DMS53 treated with DMSO at 0.1 percent for 48 hours (cell line): ENCODE measurements around the gene NBPF15.
"Not testable (repeated sequence)": the region's sequence is repeated elsewhere in the genome, so short reads cannot be mapped to it uniquely, and the experiment has no call there.

Experiments
- DNase-seq: peaks from one replicate; lab custom pipeline; 2025; ENCODE audit not compliant: unreplicated experiment; lab: John Stamatoyannopoulos, UW

NBPF15 gene

GRCh38 chr1:144461136-144461759 is at the start of gene NBPF15:
Gene NBPF15 (minus strand): TSS chr1:144461669. CDS start chr1:144440003, 21,666 bp downstream.
- DNase-seq, result not testable (repeated sequence)

GRCh38 chr1:144496429-144496828 is 35.0 kb upstream of the NBPF15 start:
- not testable (repeated sequence) for DNase-seq

GRCh38 chr1:144494130-144494529 is 32.7 kb upstream of the NBPF15 start:
- DNase-seq, result not testable (repeated sequence)

- not testable (repeated sequence) for DNase-seq
These were observed 28.9 kb upstream of the NBPF15 start for GRCh38 chr1:144490394-144490793.

- not testable (repeated sequence) for DNase-seq
These were observed 25.5 kb upstream of the NBPF15 start for GRCh38 chr1:144487002-144487401.

- DNase-seq, result not testable (repeated sequence)
These were observed 23.9 kb upstream of the NBPF15 start for GRCh38 chr1:144485048-144485993.

- DNase-seq, result not testable (repeated sequence)
These were observed 12.4 kb upstream of the NBPF15 start for GRCh38 chr1:144473897-144474296.

GRCh38 chr1:144471434-144471833 is 10.0 kb upstream of the NBPF15 start:
- not testable (repeated sequence) for DNase-seq

GRCh38 chr1:144461778-144462177 is 309 bp upstream of the NBPF15 start:
- not testable (repeated sequence) for DNase-seq

- DNase-seq, result not testable (repeated sequence)
These were observed 783 bp downstream of the NBPF15 start for GRCh38 chr1:144460686-144461085.

GRCh38 chr1:144442402-144442801 is 19.1 kb downstream of the NBPF15 start:
- DNase-seq, result not testable (repeated sequence)

- DNase-seq, result not testable (repeated sequence)
These were observed 21.7 kb downstream of the NBPF15 start for GRCh38 chr1:144439737-144440136.

- DNase-seq, result not testable (repeated sequence)
These were observed 42.4 kb downstream of the NBPF15 start for GRCh38 chr1:144418891-144419694.

- DNase-seq, result not testable (repeated sequence)
These were observed 47.9 kb downstream of the NBPF15 start for GRCh38 chr1:144413404-144414118.

- not testable (repeated sequence) for DNase-seq
These were observed 48.7 kb downstream of the NBPF15 start for GRCh38 chr1:144412491-144413403.

- not testable (repeated sequence) for DNase-seq
These were observed 49.4 kb downstream of the NBPF15 start for GRCh38 chr1:144412068-144412471.

GRCh38 chr1:144402807-144403206 is 58.7 kb downstream of the NBPF15 start:
- DNase-seq, result not testable (repeated sequence)

GRCh38 chr1:144371651-144372050 is 89.8 kb downstream of the NBPF15 start:
- not testable (repeated sequence) for DNase-seq
